C4-2B (cell line): ENCODE measurements around the gene LRRC70.

Experiments used
- CTCF ChIP-seq: fragments of 450-650 bp; conservative IDR thresholded peaks from 2 replicates; pipeline ENCODE4 v1.5.1; 2017; ENCODE audit warnings: mild to moderate bottlenecking
- ZFX ChIP-seq: fragments of 450-650 bp; IDR thresholded peaks from 2 replicates; pipeline ENCODE4 v1.6.1; 2017

- TF ChIP-seq ZFX (no peak), CTCF (no peak)
These were observed 3.4 kb downstream of the LRRC70 start for GRCh38 chr5:62581836-62582597.
